Brain microvascular endothelial cell (primary cell): ENCODE data around the gene CEP192.

ENCODE experiments used
- DNase-seq: peaks from one replicate; pipeline ENCODE4 v3.0.0-alpha.2; 2020
- H3K27ac ChIP-seq: fragments of 250-450 bp; sonication (Bioruptor Pico); 2 replicates; pipeline ENCODE4 v1.5.1; 2020; ENCODE audit warnings: mild to moderate bottlenecking, moderate library complexity
- H3K27me3 ChIP-seq: fragments of 250-450 bp; sonication (Bioruptor Pico); replicated peaks from 2 replicates; pipeline ENCODE4 v1.5.1; 2020; ENCODE audit warnings: mild to moderate bottlenecking
- H3K36me3 ChIP-seq: fragments of 250-450 bp; sonication (Bioruptor Pico); replicated peaks from 2 replicates; pipeline ENCODE4 v1.5.1; 2020; ENCODE audit warnings: mild to moderate bottlenecking
- H3K4me3 ChIP-seq: 2 replicates; pipeline ENCODE4 v1.5.1; 2011; ENCODE audit warnings: low read depth, mild to moderate bottlenecking, control low read depth, low read length, moderate library complexity
- CTCF ChIP-seq: IDR thresholded peaks from 2 replicates; pipeline ENCODE4 v1.5.1; 2011; ENCODE audit warnings: low read depth, mild to moderate bottlenecking, moderate library complexity, low read length, control low read depth, inconsistent platforms; ENCODE audit errors: missing control alignments
- in situ Hi-C: cut with HindIII; loops from 2 replicates; pipeline ENCODE4 v1.10.0; 2017; ENCODE audit warnings: low sequenced_read_pairs, low pct_ligation_motif_present

Gene CEP192

GRCh38 chr18:13017247-13017875 is 26.2 kb downstream of the CEP192 start:
- Histone ChIP-seq H3K4me3 (no peak overlapping the region), H3K36me3 (peaks cover 11% of the 10 kb centered on the region), H3K27ac (no peak overlapping the region), H3K27me3 (no peaks in the 10 kb centered on the region)
- TF ChIP-seq CTCF: no peak
- DNase-seq: no peak
- in situ Hi-C loops: no loop called here

- TF ChIP-seq CTCF: no peak
- Histone ChIP-seq H3K4me3 (no peak overlapping the region), H3K27me3 (no peaks in the 10 kb centered on the region), H3K27ac (no peak overlapping the region), H3K36me3 (peaks cover 10% of the 10 kb centered on the region)
- DNase-seq: no peak
- in situ Hi-C loops: no loop called here
Measured at GRCh38 chr18:13018374-13018773, 27.2 kb downstream of the CEP192 start.

- no peak for TF ChIP-seq CTCF
- Histone ChIP-seq H3K27me3 (no peaks in the 10 kb centered on the region), H3K4me3 (no peak overlapping the region), H3K36me3 (peaks cover 10% of the 10 kb centered on the region), H3K27ac (no peak overlapping the region)
- in situ Hi-C loops: no loop called here
- no peak for DNase-seq
Measured at GRCh38 chr18:13019301-13019700, 28.1 kb downstream of the CEP192 start.

- Histone ChIP-seq H3K27ac (no peak overlapping the region), H3K4me3 (no peak overlapping the region), H3K27me3 (no peaks in the 10 kb centered on the region), H3K36me3 (peaks cover 5% of the 10 kb centered on the region)
- DNase-seq: no peak
- in situ Hi-C loops: no loop called here
- no peak for TF ChIP-seq CTCF
Measured at GRCh38 chr18:13022644-13023043, 31.5 kb downstream of the CEP192 start.

- peaks cover under 1% of the 10 kb centered on the region for H3K36me3 ChIP-seq
- in situ Hi-C loops: no loop called here
- DNase-seq: no peak
Measured at GRCh38 chr18:13025233-13025632, 34.1 kb downstream of the CEP192 start.

More at GRCh38 chr18:13025233-13025632, 34.1 kb downstream of the CEP192 start:
- H3K4me3 ChIP-seq: no peak overlapping the region
- no peaks in the 10 kb centered on the region for H3K27me3 ChIP-seq
- no peak overlapping the region for H3K27ac ChIP-seq
- no peak for TF ChIP-seq CTCF
